NCI-H1694 treated with DMSO at 0.1 percent for 48 hours (cell line): ENCODE data around the gene NDUFS1.
"Not testable (repeated sequence)": the region's sequence is repeated elsewhere in the genome, so short reads cannot be mapped to it uniquely, and the experiment has no call there.

Experiments used
- DNase-seq: peaks from one replicate; lab custom pipeline; 2025; lab: John Stamatoyannopoulos, UW

NDUFS1 gene

DNA sequence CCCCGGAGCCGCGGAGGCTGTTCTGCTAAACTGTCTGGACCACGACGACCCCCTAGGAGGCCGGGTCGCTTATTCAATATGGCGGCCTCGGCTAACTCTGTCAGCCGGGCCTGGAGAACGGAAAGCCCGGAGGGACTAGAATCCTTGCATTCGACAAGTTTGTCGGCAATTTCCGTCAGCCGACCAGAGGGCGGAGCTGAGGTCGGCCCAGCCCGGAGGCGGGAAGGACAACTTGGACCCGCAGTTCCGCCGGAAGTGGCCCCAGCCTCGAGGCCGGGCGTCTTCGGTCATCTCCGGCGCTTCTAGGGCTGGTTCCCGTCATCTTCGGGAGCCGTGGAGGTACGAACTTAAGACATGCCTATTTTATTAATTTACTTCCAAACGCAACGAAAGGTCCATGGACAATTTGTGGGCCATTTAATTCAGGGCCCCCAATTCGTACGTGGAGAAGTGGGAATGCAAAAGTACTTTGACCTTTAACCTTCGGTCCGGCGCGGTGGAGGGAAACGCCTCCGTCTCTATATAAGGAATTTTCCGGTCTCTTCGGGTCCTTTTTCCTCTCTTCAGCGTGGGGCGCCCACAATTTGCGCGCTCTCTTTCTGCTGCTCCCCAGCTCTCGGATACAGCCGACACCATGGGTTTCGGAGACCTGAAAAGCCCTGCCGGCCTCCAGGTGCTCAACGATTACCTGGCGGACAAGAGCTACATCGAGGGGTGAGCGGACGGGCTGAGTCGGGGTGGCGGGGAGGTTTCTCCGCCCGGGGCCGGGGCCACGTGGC is at the start of gene NDUFS1, which contains the start of gene EEF1B2:
Gene NDUFS1 (minus strand): TSS at position 99 of the 779 bp plus-strand sequence. CDS start 5,766 bp downstream, outside the sequence.
Gene EEF1B2 (plus strand): TSS at position 550 of the 779 bp plus-strand sequence. CDS start 85 bp downstream, at position 635.
- DNase-seq = peak; percentile 96

DNA sequence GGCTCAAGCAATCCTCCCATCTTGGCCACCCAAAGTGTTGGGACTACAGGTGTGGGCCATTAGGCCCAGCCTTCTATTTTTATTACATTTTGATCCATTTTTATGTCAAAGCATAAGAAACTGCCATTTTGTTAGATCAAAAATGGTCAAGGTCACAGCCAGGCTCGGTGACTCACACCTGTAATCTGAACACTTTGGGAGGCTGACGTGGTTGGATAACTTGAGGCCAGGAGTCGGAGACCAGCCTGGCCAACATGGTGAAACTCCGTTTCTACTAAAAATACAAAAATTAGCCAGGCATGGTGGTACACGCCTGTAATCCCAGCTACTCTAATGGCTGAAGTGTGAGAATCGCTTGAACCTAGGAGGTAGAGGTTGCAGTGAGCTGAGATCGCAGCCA is 49.7 kb upstream of the NDUFS1 start:
- DNase-seq = no peak

DNA sequence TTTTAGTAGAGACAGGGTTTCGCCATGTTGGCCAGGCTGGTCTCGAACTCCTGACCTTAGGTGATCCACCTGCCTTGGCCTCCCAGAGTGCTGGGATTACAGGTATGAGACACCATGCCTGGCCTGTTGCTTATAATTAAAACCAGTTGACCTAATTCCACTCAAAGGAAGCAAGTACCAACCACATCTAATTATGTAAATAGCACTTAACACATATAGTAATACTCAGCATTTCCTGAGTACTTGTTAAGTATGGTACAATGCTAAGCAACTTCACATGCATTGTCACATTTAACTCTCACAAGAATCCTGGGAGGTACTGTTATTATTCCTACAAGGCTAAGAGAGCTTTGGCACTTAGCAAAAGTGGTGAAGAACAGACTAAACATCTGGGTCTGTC is 48.1 kb upstream of the NDUFS1 start:
- not testable (repeated sequence) for DNase-seq

DNA sequence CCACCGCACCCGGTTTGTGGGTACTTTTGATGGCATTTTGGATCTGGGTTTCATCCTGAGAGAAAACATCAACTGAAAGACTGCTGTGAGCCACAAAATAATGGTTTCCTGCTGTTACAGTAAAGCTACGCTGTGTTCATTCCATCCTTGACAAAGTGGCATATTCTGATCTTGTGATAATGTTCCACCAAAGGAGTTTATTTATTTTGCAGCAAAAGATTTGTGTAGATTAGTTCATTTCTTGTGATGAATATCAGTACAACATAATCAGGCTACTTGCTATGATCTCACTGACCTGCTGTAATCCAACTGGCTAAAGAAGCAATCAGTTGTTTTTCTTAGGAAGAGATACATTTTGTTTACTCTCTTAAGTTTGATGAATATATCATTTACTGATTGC is 45.5 kb upstream of the NDUFS1 start:
- DNase-seq = no peak

DNA sequence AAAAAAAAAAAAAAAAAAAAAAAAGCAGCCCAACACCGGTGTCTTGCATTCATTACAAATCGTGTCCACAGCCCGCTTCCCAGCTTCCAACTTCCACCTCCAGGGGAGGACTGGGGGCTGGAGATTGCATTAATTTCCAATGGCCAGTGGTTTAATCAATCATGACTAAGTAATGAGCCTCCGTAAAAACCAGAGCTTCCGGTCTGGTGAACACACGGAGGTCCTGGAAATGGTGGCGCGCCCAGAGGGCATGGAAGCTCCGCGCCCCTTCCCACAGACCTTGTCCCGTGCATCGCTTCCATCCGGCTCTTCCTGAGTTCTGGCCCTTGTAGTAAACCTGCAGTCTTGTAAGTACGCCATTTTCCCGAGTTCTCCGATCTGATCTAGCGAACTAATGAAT is 44.1 kb upstream of the NDUFS1 start:
- DNase-seq = no peak

DNA sequence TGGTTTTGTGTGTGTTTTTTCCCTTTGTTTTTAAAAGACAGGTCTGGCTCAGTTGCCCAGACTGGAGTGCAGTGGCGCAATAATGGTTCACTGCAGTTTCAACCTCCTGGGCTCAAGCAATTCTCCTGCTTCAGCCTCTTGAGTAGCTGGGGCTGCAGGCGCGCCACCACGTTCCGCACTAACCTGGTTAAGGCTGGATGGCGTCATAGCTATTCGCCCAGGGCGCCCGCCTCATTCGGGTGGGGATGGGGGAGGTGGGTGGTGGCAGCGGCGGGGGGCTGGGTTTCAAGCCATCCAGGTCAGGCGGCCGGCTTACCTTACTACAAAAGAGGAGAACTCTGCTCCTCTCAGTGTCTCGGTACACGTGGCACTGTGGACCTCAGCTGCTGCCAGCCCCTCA is 43.2 kb upstream of the NDUFS1 start:
- no peak for DNase-seq

DNA sequence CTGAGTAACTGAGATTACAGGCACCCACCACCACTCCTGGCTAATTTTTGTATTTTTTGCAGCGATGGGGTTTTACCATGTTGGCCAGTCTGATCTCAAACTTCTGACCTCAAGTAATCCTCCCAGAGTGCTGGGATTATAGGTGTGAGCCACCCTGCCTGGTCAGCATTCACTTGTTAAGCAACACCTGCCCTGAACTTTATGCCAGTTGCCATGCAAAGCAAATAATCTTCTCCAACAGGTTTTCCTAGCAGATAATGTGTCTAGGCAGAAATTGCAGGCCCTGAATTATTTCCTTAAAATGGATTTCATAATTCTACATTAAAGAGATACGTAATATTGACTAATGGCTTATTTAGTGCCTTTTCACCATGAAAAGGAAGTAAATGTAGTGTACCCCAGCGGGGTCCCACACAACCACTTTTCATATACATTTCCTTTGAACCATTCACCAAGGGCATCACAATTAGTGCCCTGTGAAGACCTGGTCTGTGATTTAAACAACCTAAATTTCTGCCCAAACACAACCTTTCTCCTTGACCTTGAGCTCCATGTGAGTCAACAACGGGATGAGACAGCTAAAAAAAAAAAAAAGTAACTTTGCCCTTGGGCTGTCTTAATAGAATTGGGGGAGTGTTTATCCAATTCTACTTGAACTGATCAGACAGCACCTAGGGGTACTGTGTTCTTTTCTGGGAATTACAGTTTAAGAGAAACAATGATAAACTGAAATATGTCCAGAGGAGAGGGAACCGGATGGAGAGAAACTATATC is 42.0 kb upstream of the NDUFS1 start:
- no peak for DNase-seq

DNA sequence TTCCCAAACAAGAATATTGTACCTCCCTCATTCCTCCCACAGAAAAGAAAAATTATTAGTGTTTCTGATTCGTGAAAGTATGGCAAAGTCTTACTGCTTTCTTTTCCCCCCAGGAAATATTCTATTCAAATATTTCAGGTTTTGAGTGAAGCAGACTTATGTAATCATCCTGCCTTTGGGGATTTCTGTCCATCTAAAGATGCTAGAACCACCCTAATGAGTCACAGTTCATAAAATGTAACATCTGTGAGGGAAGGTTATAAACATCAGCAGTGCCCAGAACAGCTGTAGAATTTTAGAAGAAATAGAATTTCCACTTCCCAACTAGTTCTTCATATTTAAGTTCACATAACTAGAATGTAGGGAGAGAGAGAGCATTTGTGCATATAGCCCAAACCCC is 39.4 kb upstream of the NDUFS1 start:
- no peak for DNase-seq

DNA sequence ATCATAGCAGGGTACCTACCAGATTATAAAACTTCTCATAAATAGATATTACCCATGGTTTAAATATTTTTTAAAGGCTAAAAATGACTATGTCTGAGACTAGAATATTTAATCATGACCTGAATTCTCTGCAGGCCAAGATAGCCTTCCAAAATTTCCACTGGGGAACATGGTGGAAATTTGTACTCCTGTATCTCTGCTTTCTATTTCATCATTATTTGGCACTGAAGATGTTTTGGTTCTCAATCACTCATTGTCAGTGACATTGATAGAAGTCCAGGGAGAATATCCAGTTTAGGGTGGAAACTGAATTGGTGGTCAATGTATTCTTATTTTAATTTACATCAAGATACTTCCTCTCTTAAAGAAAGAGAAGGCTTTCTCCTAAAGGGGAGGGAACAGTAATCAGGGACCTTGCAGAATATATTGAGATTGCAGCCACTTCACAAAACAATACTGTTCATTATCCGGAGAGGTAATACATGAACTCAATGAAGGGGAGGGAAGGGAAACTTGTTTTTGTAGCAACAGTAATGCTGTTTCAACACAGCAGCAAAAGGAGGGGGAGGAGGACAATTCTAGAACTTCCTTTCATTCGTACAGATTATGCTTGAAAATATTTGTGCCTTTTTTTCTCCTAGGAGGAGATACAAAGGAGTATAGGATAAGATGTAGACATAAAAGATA is 34.6 kb upstream of the NDUFS1 start:
- DNase-seq = no peak

DNA sequence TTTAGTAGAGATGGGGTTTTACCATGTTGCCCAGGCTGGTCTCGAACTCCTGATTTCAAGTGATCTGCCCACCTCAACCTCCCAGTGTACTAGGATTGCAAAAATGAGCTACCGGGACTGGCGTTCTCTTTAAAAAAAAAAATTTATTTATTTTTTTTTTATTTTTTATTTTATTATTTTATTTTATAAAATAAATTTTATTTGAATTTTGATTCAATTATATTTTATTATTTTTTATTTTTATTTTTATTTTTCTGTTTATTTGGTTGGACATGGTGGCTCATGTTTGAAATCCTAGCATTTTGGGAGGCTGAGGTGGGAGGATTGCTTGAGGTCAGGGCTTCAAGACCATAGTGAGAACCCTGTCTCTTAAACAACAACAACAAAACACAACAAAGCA is 32.9 kb upstream of the NDUFS1 start:
- no peak for DNase-seq

DNA sequence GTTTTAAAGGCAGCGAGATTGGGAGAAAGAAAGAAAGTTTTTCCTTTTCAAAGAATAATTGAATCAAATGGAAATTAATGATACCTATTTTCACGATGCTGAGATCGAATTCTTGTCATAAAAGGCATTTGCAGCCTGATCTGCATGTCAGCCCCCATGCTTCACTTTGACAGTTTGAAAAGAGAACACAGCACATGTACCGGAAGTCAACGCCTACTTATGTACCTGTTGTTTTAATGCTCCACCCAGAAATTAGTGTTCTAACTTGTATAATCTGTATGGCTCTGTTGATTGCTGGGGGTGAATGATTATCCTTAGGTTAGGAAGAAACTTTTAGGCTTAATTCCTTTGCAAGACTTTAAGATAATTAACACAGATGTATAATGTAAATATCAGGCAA is 31.4 kb upstream of the NDUFS1 start:
- no peak for DNase-seq

DNA sequence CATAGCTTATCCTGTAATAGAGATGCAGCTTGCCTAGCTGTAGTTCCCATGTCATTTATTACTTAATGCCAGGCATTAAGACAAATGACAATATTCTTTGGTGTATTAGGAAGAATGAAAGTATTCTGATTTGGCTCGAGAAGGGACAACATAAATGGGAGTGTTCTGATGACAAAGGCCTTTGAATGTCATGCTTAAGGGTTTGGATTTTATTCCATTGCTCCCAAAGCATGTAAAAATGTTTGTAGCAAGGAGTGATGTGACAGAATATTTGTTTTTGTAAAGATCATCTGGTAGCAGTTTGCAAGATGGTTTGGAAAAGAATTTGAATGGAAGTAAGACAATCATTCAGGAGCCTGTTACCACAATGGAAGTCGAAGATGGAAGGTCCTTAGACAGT is 30.9 kb upstream of the NDUFS1 start:
- no peak for DNase-seq

DNA sequence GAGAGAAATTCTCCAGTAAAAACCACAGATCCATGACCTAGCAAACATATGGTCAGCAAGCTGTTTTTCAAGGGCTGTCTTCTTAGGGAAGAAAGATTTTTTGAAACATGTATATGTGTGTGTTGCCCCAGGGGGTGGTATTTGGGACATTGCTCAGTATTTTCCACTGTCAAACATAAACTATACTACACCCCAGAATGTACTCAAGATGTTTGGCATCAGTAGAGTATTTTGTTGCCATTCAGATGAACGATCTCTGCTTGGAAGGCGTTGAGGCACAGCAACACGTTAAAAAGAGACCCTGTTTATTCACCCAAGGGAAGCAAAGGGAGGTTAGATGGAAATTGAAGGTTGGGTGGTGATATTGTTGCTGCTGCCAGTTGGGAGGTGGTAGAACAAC is 30.4 kb upstream of the NDUFS1 start:
- no peak for DNase-seq

DNA sequence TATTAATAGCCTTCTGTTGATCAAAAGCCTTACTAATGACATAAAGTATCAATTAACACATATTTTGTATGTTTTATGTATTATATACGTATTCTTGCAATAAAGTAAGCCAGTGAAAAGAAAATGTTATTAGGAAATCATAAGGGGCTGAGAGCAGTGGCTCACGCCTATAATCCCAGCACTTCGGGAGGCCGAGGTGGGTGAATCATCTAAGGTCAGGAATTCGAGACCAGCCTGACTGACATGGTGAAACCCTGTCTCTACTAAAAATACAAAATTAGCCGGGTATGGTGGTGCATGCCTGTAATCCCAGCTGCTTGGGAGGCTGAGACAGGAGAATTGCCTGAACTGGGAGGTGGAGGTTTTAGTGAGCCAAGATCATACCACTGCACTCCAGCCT is 22.3 kb upstream of the NDUFS1 start:
- not testable (repeated sequence) for DNase-seq

DNA sequence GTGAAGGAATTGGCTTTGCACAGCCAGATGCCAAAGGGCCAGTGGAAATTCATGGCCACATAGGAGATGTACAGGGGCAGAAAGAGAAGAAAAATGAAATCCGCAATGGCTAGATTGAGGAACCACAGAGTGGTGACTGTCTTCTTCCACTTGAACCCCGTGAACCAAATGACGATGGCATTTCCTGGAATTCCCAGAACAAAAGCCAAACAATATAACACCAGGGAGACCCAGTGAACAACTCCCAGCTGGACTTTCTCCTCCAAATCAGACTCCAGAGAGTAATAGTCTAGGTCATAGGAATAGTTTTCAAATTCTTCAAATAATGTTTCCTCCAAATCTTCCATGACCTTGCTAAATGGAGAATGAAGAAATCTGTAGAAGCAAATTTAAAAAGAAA is 17.7 kb upstream of the NDUFS1 start:
- DNase-seq = no peak

DNA sequence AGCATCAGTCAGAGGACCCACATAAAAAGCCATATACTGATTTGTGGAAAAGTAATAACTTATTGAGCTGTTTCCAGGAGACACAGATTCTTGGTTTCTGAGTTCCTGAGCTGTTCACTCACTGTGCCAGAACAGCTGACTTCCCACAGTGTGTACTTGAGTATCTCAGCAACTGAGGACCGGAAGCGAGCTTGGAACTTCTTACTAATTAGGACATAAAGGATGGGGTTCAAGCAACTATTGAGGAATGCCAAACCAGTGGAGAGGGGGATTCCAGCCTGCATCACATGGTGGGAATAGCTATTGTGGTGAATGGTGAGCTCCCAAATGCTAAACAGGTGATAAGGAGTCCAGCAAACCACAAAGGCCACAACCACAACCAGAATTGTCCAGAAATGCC is 16.9 kb upstream of the NDUFS1 start:
- DNase-seq = no peak

DNA sequence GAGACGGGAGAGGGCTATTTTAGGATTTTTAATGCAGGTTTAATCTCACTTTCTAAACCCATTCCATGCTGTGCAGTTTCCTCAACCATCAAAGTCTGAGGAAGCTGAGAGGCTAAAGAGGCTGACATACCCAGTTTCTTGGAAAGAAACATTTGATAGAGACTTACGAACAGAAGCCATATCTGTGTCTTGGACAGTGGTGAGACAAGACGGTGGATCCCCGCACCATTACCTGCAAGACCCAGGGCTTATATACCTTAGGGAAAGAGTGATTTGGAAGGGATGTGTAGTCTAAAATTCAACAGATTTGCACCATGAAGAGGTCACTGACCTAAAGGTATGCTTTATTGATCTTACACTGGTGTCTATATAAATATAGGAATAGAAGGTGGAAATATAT is 13.9 kb upstream of the NDUFS1 start:
- no peak for DNase-seq

DNA sequence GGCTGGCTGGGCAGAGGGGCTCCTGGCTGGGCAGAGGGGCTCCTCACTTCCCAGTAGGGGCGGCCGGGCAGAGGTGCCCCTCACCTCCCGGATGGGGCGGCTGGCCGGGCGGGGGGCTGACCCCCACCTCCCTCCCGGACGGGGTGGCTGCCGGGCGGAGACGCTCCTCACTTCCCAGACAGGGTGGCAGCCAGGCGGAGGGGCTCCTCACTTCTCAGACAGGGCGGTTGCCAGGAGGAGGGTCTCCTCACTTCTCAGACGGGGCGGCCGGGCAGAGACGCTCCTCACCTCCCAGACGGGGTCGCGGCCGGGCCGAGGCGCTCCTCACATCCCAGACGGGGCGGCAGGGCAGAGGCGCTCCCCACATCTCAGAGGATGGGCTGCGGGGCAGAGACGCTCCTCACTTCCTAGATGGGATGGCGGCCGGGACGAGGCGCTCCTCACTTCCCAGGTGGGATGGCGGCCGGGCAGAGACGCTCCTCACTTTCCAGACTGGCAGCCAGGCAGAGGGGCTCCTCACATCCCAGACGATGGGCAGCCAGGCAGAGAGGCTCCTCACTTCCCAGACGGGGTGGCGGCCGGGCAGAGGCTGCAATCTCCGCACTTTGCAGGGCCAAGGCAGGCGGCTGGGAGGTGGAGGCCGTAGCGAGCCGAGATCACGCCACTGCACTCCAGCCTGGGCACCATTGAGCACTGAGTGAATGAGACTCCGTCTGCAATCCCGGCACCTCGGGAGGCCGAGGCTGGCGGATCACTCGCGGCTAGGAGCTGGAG is 12.6 kb upstream of the NDUFS1 start:
- not testable (repeated sequence) for DNase-seq

DNA sequence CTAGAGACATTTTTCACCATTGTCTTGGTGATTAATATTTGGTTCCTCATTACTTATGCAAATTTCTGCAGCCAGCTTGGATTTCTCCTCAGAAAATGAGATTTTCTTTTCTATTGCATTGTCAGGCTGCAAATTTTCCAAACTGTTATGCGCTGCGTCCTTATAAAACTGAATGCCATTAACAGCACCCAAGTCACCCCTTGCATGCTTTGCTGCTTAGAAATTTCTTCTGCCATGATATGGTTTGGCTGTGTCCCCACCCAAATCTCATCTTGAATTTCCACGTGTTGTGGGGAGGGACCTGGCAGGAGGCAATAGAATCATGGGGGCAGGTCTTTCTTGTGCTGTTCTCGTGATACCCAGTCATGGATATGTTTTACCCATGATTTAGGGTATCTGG is 9.0 kb upstream of the NDUFS1 start:
- not testable (repeated sequence) for DNase-seq

DNA sequence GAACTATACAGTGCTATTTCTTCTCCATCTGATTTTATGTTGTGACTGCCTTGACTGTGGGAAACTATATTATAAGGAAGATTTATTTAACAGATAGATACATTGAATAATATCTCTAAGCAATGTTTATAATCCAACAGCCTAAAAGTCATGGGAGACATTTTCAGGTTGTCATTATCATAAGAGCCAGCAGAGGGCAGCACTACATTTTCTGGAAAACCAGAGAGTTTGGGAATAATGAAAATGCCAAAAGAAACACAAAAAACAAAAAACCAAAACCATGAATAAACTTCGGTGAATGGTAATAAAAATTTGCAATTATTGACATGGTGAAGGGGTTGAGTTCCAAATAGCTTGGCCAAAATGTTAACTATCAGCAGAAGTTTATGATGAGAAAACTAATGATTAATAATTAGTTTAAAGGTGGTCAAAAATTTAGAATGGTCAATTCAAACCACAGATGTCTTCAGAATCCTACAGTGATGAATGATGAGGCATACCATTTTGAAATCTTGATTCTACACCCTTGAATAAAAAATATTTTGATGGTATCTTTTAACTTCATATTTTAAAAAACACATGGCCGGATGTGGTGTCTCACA is 5.1 kb upstream of the NDUFS1 start:
- peak; percentile 23 for DNase-seq

DNA sequence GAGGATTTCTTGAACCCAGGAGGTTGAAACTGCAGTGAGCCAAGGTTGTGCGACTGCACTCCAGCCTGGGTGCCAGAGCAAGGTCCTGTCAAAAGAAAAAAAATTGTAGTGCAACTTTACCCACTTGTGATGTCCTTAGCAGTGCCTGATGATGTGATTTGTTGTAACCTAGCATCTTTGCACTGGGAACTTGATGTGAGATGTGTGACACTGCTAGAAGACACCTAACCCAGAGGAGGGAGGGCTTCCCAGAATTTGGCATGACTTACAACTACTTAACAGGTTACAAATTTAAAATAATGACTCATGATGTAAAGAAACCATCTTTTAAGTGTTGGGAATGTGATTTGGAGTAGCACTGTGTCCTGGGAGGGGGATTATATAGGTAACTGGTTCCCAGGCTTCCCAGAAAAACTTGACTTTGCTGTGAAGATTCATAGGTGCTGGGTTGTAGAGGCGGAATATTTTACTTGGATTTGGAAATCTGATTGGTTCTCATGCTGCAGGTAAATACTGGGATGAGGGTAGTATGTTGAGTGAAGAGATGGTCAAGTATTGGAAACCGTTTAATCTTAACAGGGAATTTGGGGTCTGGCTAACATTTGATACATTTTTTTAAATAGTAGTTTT is 4.1 kb upstream of the NDUFS1 start:
- DNase-seq = no peak
